ENCODE data around the gene MAPK8IP3. TPM values are rescaled to one million over a fixed set of nuclear protein-coding genes. Genes with fewer than 3 reads are reported as not detected.
A peak's percentile ranks its signal among the peaks of the same experiment; 100 is the strongest.

The MAPK8IP3 gene
- total and polyA plus RNA-seq, 2 donors (not counting 1 experiment from before 2014, with no cell fraction given): 249 to 340 TPM

DNA sequence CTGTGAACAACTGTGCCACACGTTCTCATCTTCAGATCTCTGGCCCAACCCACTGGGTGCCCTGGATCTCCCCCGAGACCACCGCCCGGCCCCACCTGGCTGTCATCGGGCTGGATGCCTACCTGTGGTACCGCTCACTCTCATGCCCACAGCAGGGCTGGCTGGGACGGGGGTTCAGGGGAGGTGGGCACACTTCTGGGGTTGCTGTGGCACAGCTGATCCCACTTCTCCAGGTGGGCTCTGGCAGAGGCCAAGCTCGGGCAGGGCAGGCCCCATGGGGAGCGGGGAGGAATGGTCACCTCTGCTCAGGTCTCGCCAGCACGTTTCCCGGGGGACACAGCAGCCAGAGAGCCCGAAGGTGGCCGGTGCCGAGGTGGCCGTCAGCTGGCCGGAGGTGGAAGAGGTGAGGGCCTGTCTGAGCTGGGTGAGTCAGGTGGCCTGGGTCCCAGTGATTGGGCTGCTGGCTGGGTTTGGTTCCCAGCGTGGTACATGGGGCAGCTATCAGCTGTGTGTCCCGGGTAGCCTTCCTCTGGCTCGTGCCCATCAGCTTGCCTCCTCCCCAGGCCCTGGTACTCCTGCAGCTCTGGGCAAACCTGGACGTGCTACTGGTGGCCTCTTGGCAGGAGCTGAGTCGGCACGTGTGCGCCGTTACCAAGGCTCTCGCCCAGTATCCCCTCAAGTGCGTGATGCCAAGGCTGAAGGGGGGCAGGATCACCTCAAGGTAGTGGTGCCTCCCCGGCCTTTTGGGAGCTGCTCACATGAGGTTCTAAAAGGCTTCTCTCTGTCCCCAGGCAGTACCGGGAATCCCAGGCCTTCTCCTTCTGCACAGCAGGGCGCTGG, 69.2 kb downstream of the MAPK8IP3 start:
- ATAC-seq (ENCODE audit: low read depth) (no peak), DNase-seq (no peak)
- Histone ChIP-seq H3K36me3 (replicated peaks in 1 of 2; ENCODE audit: control extremely low read depth in 1 of 2, control insufficient read depth in 1 of 2, extremely low read depth in 1 of 2, insufficient read depth in 2 of 2, low read length in 1 of 2) (peaks cover 0 to 29% of the 10 kb centered on the region in 2 experiments), H3K4me1 (ENCODE audit: control insufficient read depth in 2 of 2, insufficient read depth in 2 of 2, low read length in 2 of 2) (peaks cover 21 to 38% of the 10 kb centered on the region in 2 donors), H2AFZ (ENCODE audit: insufficient read depth, low read depth, low read length, poor library complexity, severe bottlenecking) (no peak overlapping the region), H4K20me1 (ENCODE audit: control insufficient read depth, insufficient read depth, low read length, poor library complexity, severe bottlenecking) (peaks cover 71% of the 10 kb centered on the region), H3K27me3 (replicated peaks in 1 of 4; ENCODE audit: control extremely low read depth in 1 of 4, control insufficient read depth in 3 of 4, insufficient read depth in 4 of 4, low read length in 3 of 4) (no peaks in the 10 kb centered on the region), H3K9me3 (ENCODE audit: control extremely low read depth in 1 of 3, control insufficient read depth in 2 of 3, insufficient read depth in 1 of 3, low read length in 2 of 3) (no peaks in the 10 kb centered on the region), H3K4me3 (ENCODE audit: control extremely low read depth in 1 of 5, extremely low read depth in 1 of 5, insufficient read depth in 1 of 5, low read depth in 2 of 5, low read length in 4 of 5) (no peak overlapping the region), H3K27ac (ENCODE audit: low read length in 2 of 2) (no peak overlapping the region), H3K4me2 (replicated peaks; ENCODE audit: low read depth, low read length, poor library complexity, severe bottlenecking) (no peak overlapping the region), H3K79me2 (ENCODE audit: control insufficient read depth, insufficient read depth, low read length) (peaks cover 38% of the 10 kb centered on the region), H3K9ac (ENCODE audit: low read length) (no peak overlapping the region)
- H3K27ac Mint-ChIP-seq: no peak overlapping the region
- WGBS (ENCODE audit: insufficient coverage): 97% methylated on average over 30 of the region's 30 CpGs
- CTCF ChIA-PET: interaction anchor here (1.5 kb wide), 1 partner anchor 8 kb away, joined by 9 read pairs; the partner anchor contains the start of genes NUBP2 and SPSB3
- H3K9me3 Mint-ChIP-seq (ENCODE audit: insufficient read depth): no peaks in the 10 kb centered on the region
- TF ChIP-seq CTCF (IDR thresholded peaks at IDR 0.05): no peak
- TF ChIP-seq EZH2 (IDR thresholded peaks at IDR 0.05; ENCODE audit: borderline replicate concordance, insufficient read depth, low read depth, low read length, poor library complexity, severe bottlenecking): no peak
- H3K4me3 Mint-ChIP-seq: peak overlapping the region; percentile 95
- H3K4me1 Mint-ChIP-seq: peaks cover 24% of the 10 kb centered on the region
- intact Hi-C loops (cut with micrococcal nuclease): no loop called here
- H3K27me3 Mint-ChIP-seq: no peaks in the 10 kb centered on the region
- POLR2A ChIA-PET: no interaction called here
